HG03108 (cell line): ENCODE results near the gene SLC30A1.
"Not testable (repeated sequence)": the region's sequence is repeated elsewhere in the genome, so short reads cannot be mapped to it uniquely, and the experiment has no call there.

Experiments
- ATAC-seq: cut with Tn5 transposase; IDR thresholded peaks from one replicate; pipeline ENCODE4 v1.9.1; 2021; ENCODE audit warnings: moderate library complexity; ENCODE audit not compliant: unreplicated experiment

Gene SLC30A1

GRCh38 chr1:211586538-211586937 is 7.6 kb upstream of the SLC30A1 start:
- ATAC-seq: no peak

GRCh38 chr1:211583011-211583992 is 4.3 kb upstream of the SLC30A1 start:
- no peak for ATAC-seq

GRCh38 chr1:211581526-211581925 is 2.6 kb upstream of the SLC30A1 start:
- no peak for ATAC-seq

GRCh38 chr1:211580303-211580687 is 1.3 kb upstream of the SLC30A1 start:
- ATAC-seq: no peak

- ATAC-seq: peak; percentile 31
These were observed 710 bp upstream of the SLC30A1 start for GRCh38 chr1:211579440-211580302.

- peak; percentile 33 for ATAC-seq
These were observed 932 bp downstream of the SLC30A1 start for GRCh38 chr1:211577819-211578639.

- no peak for ATAC-seq
These were observed 1.6 kb downstream of the SLC30A1 start for GRCh38 chr1:211577277-211577818.

GRCh38 chr1:211576717-211577116 is 2.2 kb downstream of the SLC30A1 start:
- no peak for ATAC-seq

GRCh38 chr1:211574705-211575104 is 4.3 kb downstream of the SLC30A1 start:
- no peak for ATAC-seq

GRCh38 chr1:211571998-211572397 is 7.0 kb downstream of the SLC30A1 start:
- ATAC-seq: no peak

GRCh38 chr1:211570378-211570777 is 8.6 kb downstream of the SLC30A1 start:
- not testable (repeated sequence) for ATAC-seq

GRCh38 chr1:211566431-211567025 is 12.4 kb downstream of the SLC30A1 start:
- peak; percentile 80 for ATAC-seq

- ATAC-seq: no peak
These were observed 14.9 kb downstream of the SLC30A1 start for GRCh38 chr1:211564084-211564483.

GRCh38 chr1:211559222-211560010 is 19.5 kb downstream of the SLC30A1 start:
- no peak for ATAC-seq

- no peak for ATAC-seq
These were observed 20.9 kb downstream of the SLC30A1 start for GRCh38 chr1:211557894-211558625.

- ATAC-seq: no peak
These were observed 25.4 kb downstream of the SLC30A1 start for GRCh38 chr1:211553549-211553948.

GRCh38 chr1:211551638-211552460 is 27.1 kb downstream of the SLC30A1 start:
- ATAC-seq: no peak
